GM12878 (cell line): ENCODE measurements around the gene GAS2L3. TPM values are rescaled to one million over a fixed set of nuclear protein-coding genes. Genes with fewer than 3 reads are reported as not detected.

ENCODE experiments used
- ATAC-seq: fragments of 200-7000 bp; cut with Tn5 transposase; 3 replicates; pipeline ENCODE4 v1.9.1; 2020; ENCODE audit warnings: mild to moderate bottlenecking, moderate library complexity
- BruUV-seq: library from RNA; stranded (reverse); fragments of 400-500 nt; replicated peaks from 2 replicates; lab custom pipeline; 2021; lab: Mats Ljungman, UMichigan
- CTCF ChIA-PET: fragments of 300-600 bp; sonication (Branson Sonifier 250); formaldehyde crosslinking; extraction: SDS; loops from one replicate; lab custom pipeline; 2021; ENCODE audit warnings: inconsistent platforms; lab: Yijun Ruan, JAX
- POLR2A ChIA-PET: fragments of 350-600 bp; formaldehyde crosslinking; extraction: SDS; loops from one replicate; lab custom pipeline; 2021; ENCODE audit warnings: inconsistent platforms; lab: Charles Lee
- RAD21 ChIA-PET: fragments of 300-600 bp; sonication (Branson Sonifier 250); formaldehyde crosslinking; loops from one replicate; lab custom pipeline; 2023; ENCODE audit warnings: antibody characterized with exemption; ENCODE audit not compliant: unreplicated experiment; lab: Charles Lee
- SMC1A ChIA-PET: fragments of 300-600 bp; sonication (Branson Sonifier 250); formaldehyde crosslinking; loops from one replicate; lab custom pipeline; 2023; ENCODE audit not compliant: unreplicated experiment, uncharacterized antibody; lab: Charles Lee
- DNase-seq: peaks from one replicate; pipeline ENCODE4 v3.0.0-alpha.2; 2011; ENCODE audit warnings: low read depth, low spot score
- FAIRE-seq: peaks from 3 replicates; lab custom pipeline; 2011; peaks lifted over from hg19 to GRCh38; lab: Jason Lieb, UNC
- H2AFZ ChIP-seq: 2 replicates; pipeline ENCODE4 v1.6.0; 2011; ENCODE audit warnings: low read depth, low read length, control low read depth; ENCODE audit not compliant: control insufficient read depth
- H3K27ac ChIP-seq: 2 replicates; pipeline ENCODE4 v1.5.1; 2011; ENCODE audit warnings: control low read depth; ENCODE audit not compliant: control insufficient read depth, insufficient read depth
- H3K27me3 ChIP-seq, 2 experiments: replicated peaks in 1 of 2; 2 replicates each; pipeline versions ENCODE4 v1.6.0 to v1.6.1; 2011; ENCODE audit warnings: low read length in 1 of 2; ENCODE audit not compliant: control insufficient read depth in 2 of 2, insufficient read depth in 2 of 2
- H3K36me3 ChIP-seq, 2 experiments: 2 replicates each; pipeline ENCODE4 v1.5.1; 2011; ENCODE audit warnings: low read length in 1 of 2; ENCODE audit not compliant: control insufficient read depth in 2 of 2, insufficient read depth in 2 of 2
- H3K4me1 ChIP-seq: 2 replicates; pipeline ENCODE4 v1.6.1; 2011; ENCODE audit warnings: mild to moderate bottlenecking, low read length, moderate library complexity, mixed read lengths; ENCODE audit not compliant: control insufficient read depth, insufficient read depth
- H3K4me2 ChIP-seq: 2 replicates; pipeline ENCODE4 v1.6.0; 2011; ENCODE audit warnings: control low read depth; ENCODE audit not compliant: control insufficient read depth, insufficient read depth
- H3K4me3 ChIP-seq: fragments of 200-600 bp; sonication (generic); 2 replicates; pipeline ENCODE4 v1.5.1; 2016
- H3K79me2 ChIP-seq: 2 replicates; pipeline ENCODE4 v1.6.0; 2011; ENCODE audit warnings: low read length; ENCODE audit not compliant: control insufficient read depth, insufficient read depth
- H3K9ac ChIP-seq: 2 replicates; pipeline ENCODE4 v1.8.0; 2011; ENCODE audit warnings: low read length, control low read depth, mixed read lengths; ENCODE audit not compliant: control insufficient read depth, insufficient read depth
- H3K9me3 ChIP-seq: replicated peaks from 3 replicates; pipeline ENCODE4 v1.5.1; 2011; ENCODE audit warnings: mild to moderate bottlenecking, low read length; ENCODE audit not compliant: control insufficient read depth, insufficient read depth
- H4K20me1 ChIP-seq: 2 replicates; pipeline ENCODE4 v1.6.0; 2011; ENCODE audit not compliant: control insufficient read depth, insufficient read depth
- ATF3 ChIP-seq: IDR thresholded peaks from 2 replicates; pipeline ENCODE4 v1.6.1; 2011; ENCODE audit warnings: low read depth, mild to moderate bottlenecking, low read length, moderate library complexity, borderline replicate concordance; ENCODE audit errors: extremely low read depth
- CBX5 ChIP-seq: sonication (generic); IDR thresholded peaks from 2 replicates; pipeline ENCODE4 v1.6.1; 2016; ENCODE audit warnings: low read depth, moderate library complexity, mild to moderate bottlenecking, inconsistent platforms
- CREM ChIP-seq: IDR thresholded peaks from 2 replicates; pipeline ENCODE4 v1.6.1; 2014; ENCODE audit warnings: antibody characterized with exemption, low read depth
- ESRRA ChIP-seq: IDR thresholded peaks from 2 replicates; pipeline ENCODE4 v1.6.1; 2012; ENCODE audit warnings: mild to moderate bottlenecking, low read length, improper control_type of control experiment
- IRF4 ChIP-seq: IDR thresholded peaks from 2 replicates; pipeline ENCODE4 v1.6.1; 2011; ENCODE audit warnings: low read depth, low read length
- MEF2B ChIP-seq: fragments of 450-650 bp; IDR thresholded peaks from 2 replicates; pipeline ENCODE4 v1.6.1; 2018; ENCODE audit warnings: mild to moderate bottlenecking, moderate library complexity; ENCODE audit not compliant: partially characterized antibody, poor library complexity, severe bottlenecking
- NFYB ChIP-seq: IDR thresholded peaks from 2 replicates; pipeline ENCODE4 v1.6.1; 2011; ENCODE audit warnings: low read depth, mild to moderate bottlenecking, low read length, improper control_type of control experiment, moderate library complexity; ENCODE audit not compliant: insufficient read depth
- NR2F1 ChIP-seq: fragments of 450-650 bp; conservative IDR thresholded peaks from 2 replicates; pipeline ENCODE4 v1.6.1; 2017; ENCODE audit warnings: mild to moderate bottlenecking
- RUNX3 ChIP-seq: IDR thresholded peaks from 2 replicates; pipeline ENCODE4 v1.6.1; 2012; ENCODE audit warnings: low read length, inconsistent platforms
- STAT3 ChIP-seq: IDR thresholded peaks from 2 replicates; pipeline ENCODE4 v1.6.1; 2011; ENCODE audit warnings: low read depth, low read length, improper control_type of control experiment
- SUZ12 ChIP-seq: fragments of 200-600 bp; sonication (generic); IDR thresholded peaks from one replicate; pipeline ENCODE4 v1.6.1; 2018; ENCODE audit warnings: antibody characterized with exemption, mild to moderate bottlenecking; ENCODE audit not compliant: unreplicated experiment
- ZBTB33 ChIP-seq: fragments of 450-650 bp; IDR thresholded peaks from 2 replicates; pipeline ENCODE4 v1.6.1; 2017; ENCODE audit warnings: mild to moderate bottlenecking
- ZBTB40 ChIP-seq: fragments of 450-650 bp; IDR thresholded peaks from 2 replicates; pipeline ENCODE4 v1.6.1; 2016; ENCODE audit warnings: mild to moderate bottlenecking, moderate library complexity, borderline replicate concordance
- ZNF24 ChIP-seq: fragments of 450-650 bp; IDR thresholded peaks from 2 replicates; pipeline ENCODE4 v1.6.1; 2017; ENCODE audit warnings: antibody characterized with exemption, mild to moderate bottlenecking
- WGBS: methylation state at CpG from one replicate; pipeline ENCODE4 v1.1.6; 2016; ENCODE audit warnings: low lambda C conversion rate; ENCODE audit not compliant: insufficient replicate concordance, insufficient coverage; ENCODE audit errors: missing lambda C conversion rate; 5-methylcytosine and 5-hydroxymethylcytosine counted together
- in situ Hi-C: fragments of 300-500 bp; cut with MboI; formaldehyde crosslinking; loops from 9 replicates; pipeline ENCODE4 v1.14.3; 2018; ENCODE audit warnings: mixed read lengths
- intact Hi-C: fragments of 100-400 bp; cut with micrococcal nuclease; formaldehyde crosslinking; loops from one replicate; pipeline ENCODE4 v1.14.2; 2022; ENCODE audit not compliant: unreplicated experiment
- polyA plus RNA-seq, 11 experiments: library from polyadenylated mRNA; depleted of rRNA in 4 of 11; unstranded in 6 of 11; stranded (reverse) in 5 of 11; fragments of >200 nt; fragmentation: Nextera tagmentation in 4 of 11; fragmentation: Illumina TruSeq in 1 of 11; extraction: Ambion mirVana in 4 of 11; extraction: Trizol in 1 of 11; gene quantifications; 1 replicate in 1 of 11; 2 replicates in 10 of 11; pipeline versions ENCODE4 v1.2.1 to v1.2.3, GENCODE V29; 2011 to 2016; ENCODE audit warnings: inconsistent platforms in 2 of 11, missing spikeins in 2 of 11, low read depth in 1 of 11
- total RNA-seq, 4 experiments: library from RNA; depleted of rRNA in 3 of 4; stranded (reverse); fragments of >200 nt in 3 of 4; fragmentation: Illumina TruSeq in 1 of 4; extraction: Trizol in 1 of 4; gene quantifications; 2 replicates each; pipeline versions ENCODE4 v1.2.1 to v1.2.3, GENCODE V29; 2013 to 2021

GAS2L3 gene
- total and polyA plus RNA-seq, 10 of the 15 experiments (the other 5 are each of a cell fraction or from before 2014, with no cell fraction given), result 0.46 to 6.6 (median 2.4) TPM

- BruUV-seq, result no TSS peak
- no peak overlapping the region for H3K4me3 ChIP-seq
- TF ChIP-seq NFYB, result no peak
- TF ChIP-seq ZBTB33, result no peak
- TF ChIP-seq ZNF24, result no peak
- TF ChIP-seq IRF4, result no peak
- TF ChIP-seq CBX5, result no peak
- TF ChIP-seq ATF3, result no peak
- TF ChIP-seq SUZ12, result no peak
- TF ChIP-seq ESRRA, result no peak
- no peak for TF ChIP-seq MEF2B
- TF ChIP-seq STAT3, result no peak
- TF ChIP-seq ZBTB40, result no peak
- TF ChIP-seq NR2F1, result no peak
- TF ChIP-seq CREM, result no peak
- TF ChIP-seq RUNX3, result no peak
- TF ChIP-seq, all 136 proteins: peak for 0
- no peaks in the 10 kb centered on the region; a peak in 2 of 4 replicates for H3K27me3 ChIP-seq
- ChIA-PET RAD21 (interaction anchor here (0.8 to 2.9 kb wide), 13 partner anchors 38 to 437 kb away, joined by 3 to 11 read pairs (median 3); partner anchors contain the start of gene GAS2L3), CTCF (interaction anchor here (0.6 to 4.4 kb wide), 38 partner anchors 10 to 702 kb away, joined by 3 to 37 read pairs (median 4); no protein-coding TSS in a partner anchor), POLR2A (no interaction called here), SMC1A (interaction anchor here (0.6 to 2.2 kb wide), 8 partner anchors 11 to 633 kb away, joined by 3 to 9 read pairs (median 4); no protein-coding TSS in a partner anchor)
- no peak overlapping the region for H3K27ac ChIP-seq
- 22% methylated on average over 7 of the region's 7 CpGs for WGBS
- in situ Hi-C loops (no loop called here), intact Hi-C loops (loop anchor here (2.0 kb wide), 2 partner anchors 323 to 437 kb away; no protein-coding TSS in a partner anchor)
- no peak overlapping the region for H3K4me2 ChIP-seq
- H3K4me1 ChIP-seq, result no peaks in the 10 kb centered on the region
- peaks cover 3% of the 10 kb centered on the region; the same call in 1 of the 2 replicates for H4K20me1 ChIP-seq
- no peaks in the 10 kb centered on the region for H3K79me2 ChIP-seq
- FAIRE-seq (no peak), ATAC-seq (peak; percentile 32; the same call in 2 of the 3 replicates), DNase-seq (no peak)
- H2AFZ ChIP-seq, result no peak overlapping the region
- no peaks in the 10 kb centered on the region for H3K36me3 ChIP-seq
- no peaks in the 10 kb centered on the region for H3K9me3 ChIP-seq
- H3K9ac ChIP-seq, result no peak overlapping the region
These were observed 98.1 kb downstream of the GAS2L3 start for GRCh38 chr12:100671396-100672074.
